AML-193 (cell line): Measurements from ENCODE around the gene TIMM8A.
"Not testable (repeated sequence)": the region's sequence is repeated elsewhere in the genome, so short reads cannot be mapped to it uniquely, and the experiment has no call there.

Experiments
- DNase-seq, 2 experiments: peaks; one replicate each; lab custom pipeline; 2025; lab: John Stamatoyannopoulos, UW

The TIMM8A gene

GRCh38 chrX:101359966-101360365 lies 11.4 kb upstream of the TIMM8A start:
- no peak for DNase-seq

- no peak for DNase-seq
Observed at GRCh38 chrX:101357166-101357795, 8.7 kb upstream of the TIMM8A start.

GRCh38 chrX:101349193-101349562 lies 636 bp upstream of the TIMM8A start:
- DNase-seq = no peak

- DNase-seq = no peak
Observed at GRCh38 chrX:101347859-101348451, 587 bp downstream of the TIMM8A start.

GRCh38 chrX:101337776-101338271 lies 10.7 kb downstream of the TIMM8A start:
- DNase-seq = no peak

- DNase-seq = not testable (repeated sequence)
Observed at GRCh38 chrX:101334310-101334709, 14.2 kb downstream of the TIMM8A start.

GRCh38 chrX:101326600-101326999 lies 21.9 kb downstream of the TIMM8A start:
- DNase-seq = not testable (repeated sequence)

- DNase-seq = no peak
Observed at GRCh38 chrX:101303790-101304189, 44.8 kb downstream of the TIMM8A start.
